Kasumi-1 (cell line): ENCODE results near the gene PDE11A.

Experiments used
- DNase-seq, 2 experiments: peaks; one replicate each; lab custom pipeline; 2025; lab: John Stamatoyannopoulos, UW

Gene PDE11A

DNA sequence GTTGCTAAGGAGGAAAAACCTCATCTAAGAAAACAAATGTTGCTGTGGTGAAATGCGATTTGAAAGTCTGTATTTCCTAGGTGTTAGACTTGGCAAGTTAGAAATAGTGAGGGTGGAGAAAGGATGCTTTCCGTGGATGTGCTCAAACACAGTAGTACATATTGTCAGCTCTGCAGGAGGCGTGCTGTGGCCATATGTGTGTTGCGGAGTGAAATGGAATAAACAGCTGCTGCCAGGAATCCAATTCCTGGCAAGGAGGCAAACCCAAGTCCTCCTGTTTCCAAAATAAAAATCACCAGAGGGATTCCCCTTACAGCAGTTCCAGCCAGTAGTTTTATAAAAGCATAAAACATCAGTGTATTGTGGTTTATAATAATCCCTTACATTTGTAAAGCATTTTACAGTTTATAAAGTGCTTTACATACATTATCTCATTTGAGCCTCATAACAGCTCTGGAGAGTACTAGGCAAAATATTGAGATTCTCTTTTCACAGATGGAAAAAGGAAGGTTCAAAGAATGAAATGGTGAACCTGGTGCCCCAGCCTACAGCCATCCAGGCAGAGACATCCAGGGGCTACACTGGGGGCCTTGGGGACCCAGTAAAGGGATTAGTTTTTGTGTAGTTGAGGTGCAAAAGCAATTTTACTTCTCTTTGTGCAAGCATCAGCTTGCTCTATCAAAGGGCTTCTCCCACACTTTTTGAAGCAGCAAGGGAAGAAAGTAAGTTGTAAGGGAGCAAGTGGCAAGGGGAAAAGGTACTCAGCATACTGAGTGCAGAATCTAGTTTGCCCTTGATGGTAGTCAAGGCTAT, 474.0 kb downstream of the PDE11A start:
- DNase-seq: no peak

DNA sequence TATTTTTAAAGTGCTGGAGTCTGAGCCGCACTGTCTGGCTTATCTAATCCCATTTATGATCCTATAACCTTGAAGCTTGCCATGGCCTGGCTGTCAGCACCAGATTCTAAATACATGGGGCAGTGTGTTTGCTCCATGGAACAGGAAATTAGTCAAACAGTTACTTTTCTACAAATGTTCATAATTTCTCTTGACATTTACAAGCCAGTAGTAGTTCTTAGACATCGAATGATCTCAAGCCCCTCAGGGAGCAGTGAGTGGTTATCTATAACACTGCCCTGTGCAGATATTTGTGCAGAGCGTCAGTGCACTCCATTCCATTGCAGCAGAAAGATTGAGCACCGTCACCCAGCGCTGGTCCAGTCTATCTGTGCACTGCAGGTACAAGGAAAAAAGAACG, 474.8 kb downstream of the PDE11A start:
- no peak for DNase-seq

- no peak for DNase-seq
Observed at GRCh38 chr2:177596866-177597265, 475.7 kb downstream of the PDE11A start.

- no peak for DNase-seq
Observed at GRCh38 chr2:177595126-177595845, 477.3 kb downstream of the PDE11A start.

DNA sequence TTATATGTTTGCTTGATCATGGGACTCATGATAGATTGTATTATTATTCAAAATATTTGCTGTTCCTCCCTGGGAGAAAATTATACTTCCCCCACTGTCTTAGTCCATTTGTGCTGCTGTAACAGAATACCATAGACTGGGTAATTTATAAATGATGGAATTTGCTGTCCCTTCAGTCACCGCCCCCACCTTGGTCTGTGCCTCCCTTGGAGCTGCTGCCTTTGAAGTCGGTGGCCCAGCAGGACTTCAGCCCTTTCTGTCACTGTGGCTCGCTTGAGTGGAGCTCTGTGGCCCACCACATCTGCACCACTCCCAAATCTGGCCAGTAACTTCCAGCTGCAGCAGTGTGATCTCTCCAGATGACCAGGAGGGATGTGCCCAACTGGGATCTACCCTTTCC, 479.2 kb downstream of the PDE11A start:
- DNase-seq: no peak

GRCh38 chr2:177592945-177593344, 479.6 kb downstream of the PDE11A start:
- no peak for DNase-seq

DNA sequence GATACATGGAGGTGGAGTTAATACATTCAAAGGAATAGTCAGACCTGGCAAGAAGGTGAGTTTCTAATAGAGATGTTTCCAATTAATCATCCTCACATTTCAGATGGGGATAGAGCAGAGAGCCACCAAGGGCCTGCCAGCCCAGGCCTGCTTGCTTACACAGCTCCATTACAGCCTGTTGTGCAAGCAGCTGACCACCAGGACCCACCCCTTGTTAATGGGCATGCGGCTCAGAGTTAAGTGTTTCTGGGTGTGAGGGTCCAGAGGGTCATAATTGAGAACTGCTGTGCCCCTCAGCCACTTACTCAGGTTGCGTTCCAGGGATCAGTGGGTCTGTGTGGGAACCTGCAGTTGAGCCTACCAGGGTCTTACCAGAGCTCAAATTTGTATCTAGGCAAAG, 480.2 kb downstream of the PDE11A start:
- no peak for DNase-seq

- no peak for DNase-seq
Observed at GRCh38 chr2:177589186-177589585, 483.4 kb downstream of the PDE11A start.

DNA sequence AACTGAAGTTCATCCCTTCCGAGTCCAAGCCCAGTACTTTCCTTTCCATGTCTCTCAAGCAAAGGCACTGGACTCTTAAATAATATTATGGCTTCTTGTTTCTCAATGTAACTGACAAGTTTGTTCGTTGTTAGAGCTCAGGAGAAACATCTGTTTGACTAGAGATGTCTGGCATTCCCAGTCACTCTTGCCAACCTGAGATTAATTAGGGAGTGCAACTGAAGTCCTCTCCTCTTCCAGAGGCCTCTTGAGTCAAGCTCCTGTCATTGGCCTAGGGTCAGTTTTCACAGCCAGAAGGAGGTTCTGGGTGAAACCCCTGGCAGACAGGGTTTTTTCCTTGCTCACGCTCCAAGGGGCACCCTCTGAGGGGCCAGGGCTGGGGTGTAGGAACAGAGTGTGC, 483.9 kb downstream of the PDE11A start:
- DNase-seq: no peak

GRCh38 chr2:177587371-177587770, 485.2 kb downstream of the PDE11A start:
- DNase-seq: no peak

DNA sequence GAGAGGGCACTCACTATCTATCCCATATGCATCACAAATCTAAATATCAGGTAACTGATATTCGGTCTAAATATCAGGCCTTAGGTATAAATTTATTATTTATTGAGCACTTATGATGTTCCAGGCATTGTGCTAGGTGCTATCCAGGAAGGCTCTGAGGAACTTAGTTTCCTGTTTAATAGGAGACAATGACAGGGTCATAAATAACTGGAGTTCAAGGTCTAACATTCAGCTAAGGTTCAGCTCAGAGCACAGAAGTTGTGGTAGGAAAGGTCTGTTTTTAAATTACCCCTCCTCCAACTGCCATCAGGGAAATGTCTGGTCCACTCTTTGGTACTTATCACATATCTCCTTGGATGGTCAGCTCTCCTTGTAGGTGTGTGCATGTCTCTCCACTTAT, 486.4 kb downstream of the PDE11A start:
- DNase-seq: no peak

GRCh38 chr2:177585234-177585863, 487.2 kb downstream of the PDE11A start:
- no peak for DNase-seq

- no peak for DNase-seq
Observed at GRCh38 chr2:177584030-177584692, 488.4 kb downstream of the PDE11A start.

DNA sequence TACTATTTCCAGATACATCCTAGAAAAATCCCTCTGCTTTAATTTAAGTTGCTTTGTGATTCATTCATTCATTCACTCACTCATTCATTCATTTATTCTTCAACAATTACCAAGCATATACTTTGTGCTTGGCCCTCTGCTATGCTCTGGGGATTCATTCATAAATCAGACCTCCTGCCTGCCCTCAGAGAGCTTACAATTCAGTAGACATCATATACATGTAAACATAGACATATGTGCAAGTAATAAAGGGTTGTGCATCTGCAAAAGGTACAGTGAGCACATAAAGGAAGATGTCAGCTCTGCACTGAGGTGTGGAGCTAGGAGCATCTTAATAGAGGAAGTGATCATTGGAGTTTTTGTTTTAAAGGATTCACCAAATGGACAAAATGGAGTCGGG, 490.6 kb downstream of the PDE11A start:
- DNase-seq: no peak

DNA sequence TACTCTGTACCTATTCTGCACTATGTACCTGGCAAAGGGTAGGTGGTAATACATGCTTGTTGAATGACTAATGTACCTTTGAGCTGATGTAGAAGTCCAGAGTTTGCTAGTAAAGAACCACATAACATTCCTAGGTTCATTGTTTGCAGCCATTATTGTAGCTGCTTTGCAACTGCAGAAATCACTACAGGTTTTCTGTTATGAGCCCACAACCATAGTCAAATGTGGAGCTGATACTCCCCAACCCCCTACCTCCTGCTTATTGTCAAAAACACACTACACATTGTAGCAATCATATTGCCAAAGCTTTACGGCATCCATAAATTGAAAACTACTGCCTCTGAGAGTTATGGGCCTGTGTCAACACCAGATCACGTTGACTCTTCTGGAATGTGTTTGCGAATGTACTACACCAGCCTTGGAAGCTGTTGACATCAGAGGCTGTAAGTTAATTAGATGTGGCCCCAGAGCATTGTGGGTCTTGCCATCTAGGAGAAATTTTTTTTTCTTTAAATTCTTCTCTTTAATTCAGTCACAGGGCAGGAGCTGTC, 493.0 kb downstream of the PDE11A start:
- DNase-seq: no peak

GRCh38 chr2:177578454-177578853, 494.1 kb downstream of the PDE11A start:
- no peak for DNase-seq

- no peak for DNase-seq
Observed at GRCh38 chr2:177577075-177577474, 495.5 kb downstream of the PDE11A start.

DNA sequence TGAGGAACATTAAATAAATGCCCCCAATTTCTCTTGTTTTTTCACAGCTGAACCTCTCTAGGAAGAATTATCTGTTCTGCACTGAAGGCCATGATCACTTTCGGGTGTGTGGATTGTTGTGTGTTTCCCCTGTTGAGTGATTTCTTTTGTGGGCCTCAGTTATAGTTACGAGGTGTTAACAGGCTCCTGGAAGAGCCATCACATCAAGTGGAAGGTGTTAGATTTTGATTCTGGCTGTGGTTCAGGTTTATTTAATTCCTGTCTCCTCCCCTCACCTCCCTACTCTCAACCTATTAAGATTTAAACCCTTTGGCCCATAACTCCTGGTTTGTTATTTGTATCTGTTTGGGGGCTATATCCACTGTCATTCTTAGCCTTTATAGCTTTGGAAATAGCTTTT, 497.2 kb downstream of the PDE11A start:
- DNase-seq: no peak

DNA sequence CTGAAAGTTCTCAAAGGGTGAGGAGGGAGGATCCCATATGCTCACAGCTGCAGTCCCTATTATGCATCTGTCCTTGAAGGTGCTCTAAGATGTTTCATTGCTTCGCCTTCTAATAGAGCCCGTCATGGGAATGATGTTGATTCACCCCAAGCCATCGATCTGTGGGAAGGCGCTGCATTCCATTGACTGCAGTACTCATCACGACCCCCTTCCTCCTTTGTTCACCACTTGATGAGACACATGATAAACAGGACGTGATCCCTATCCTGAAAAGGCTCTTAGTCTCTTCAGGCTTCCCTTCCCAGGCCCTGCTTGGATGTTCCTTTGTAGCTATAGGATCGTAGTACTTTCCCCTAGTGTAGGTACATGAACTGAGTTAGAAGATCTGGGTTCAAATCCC, 498.2 kb downstream of the PDE11A start:
- no peak for DNase-seq
